ENCODE data around the gene PLS3.

- TF ChIP-seq, protein P1, sequence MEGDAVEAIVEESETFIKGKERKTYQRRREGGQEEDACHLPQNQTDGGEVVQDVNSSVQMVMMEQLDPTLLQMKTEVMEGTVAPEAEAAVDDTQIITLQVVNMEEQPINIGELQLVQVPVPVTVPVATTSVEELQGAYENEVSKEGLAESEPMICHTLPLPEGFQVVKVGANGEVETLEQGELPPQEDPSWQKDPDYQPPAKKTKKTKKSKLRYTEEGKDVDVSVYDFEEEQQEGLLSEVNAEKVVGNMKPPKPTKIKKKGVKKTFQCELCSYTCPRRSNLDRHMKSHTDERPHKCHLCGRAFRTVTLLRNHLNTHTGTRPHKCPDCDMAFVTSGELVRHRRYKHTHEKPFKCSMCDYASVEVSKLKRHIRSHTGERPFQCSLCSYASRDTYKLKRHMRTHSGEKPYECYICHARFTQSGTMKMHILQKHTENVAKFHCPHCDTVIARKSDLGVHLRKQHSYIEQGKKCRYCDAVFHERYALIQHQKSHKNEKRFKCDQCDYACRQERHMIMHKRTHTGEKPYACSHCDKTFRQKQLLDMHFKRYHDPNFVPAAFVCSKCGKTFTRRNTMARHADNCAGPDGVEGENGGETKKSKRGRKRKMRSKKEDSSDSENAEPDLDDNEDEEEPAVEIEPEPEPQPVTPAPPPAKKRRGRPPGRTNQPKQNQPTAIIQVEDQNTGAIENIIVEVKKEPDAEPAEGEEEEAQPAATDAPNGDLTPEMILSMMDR (IDR thresholded peaks at IDR 0.05; ENCODE audit: insufficient read depth, low read length, poor library complexity, severe bottlenecking), result no peak
- TF ChIP-seq EZH2phosphoT487 (conservative IDR thresholded peaks at IDR 0.05; ENCODE audit: low read length), result no peak
Observed at GRCh38 chrX:115632455-115632854, 71.5 kb downstream of the PLS3 start.
